ENCODE data around the gene NAPB. TPM values are rescaled to one million over a fixed set of nuclear protein-coding genes. Genes with fewer than 3 reads are reported as not detected.

NAPB gene
- total RNA-seq, 1 experiment from 2014 or later = 9.4 TPM

DNA sequence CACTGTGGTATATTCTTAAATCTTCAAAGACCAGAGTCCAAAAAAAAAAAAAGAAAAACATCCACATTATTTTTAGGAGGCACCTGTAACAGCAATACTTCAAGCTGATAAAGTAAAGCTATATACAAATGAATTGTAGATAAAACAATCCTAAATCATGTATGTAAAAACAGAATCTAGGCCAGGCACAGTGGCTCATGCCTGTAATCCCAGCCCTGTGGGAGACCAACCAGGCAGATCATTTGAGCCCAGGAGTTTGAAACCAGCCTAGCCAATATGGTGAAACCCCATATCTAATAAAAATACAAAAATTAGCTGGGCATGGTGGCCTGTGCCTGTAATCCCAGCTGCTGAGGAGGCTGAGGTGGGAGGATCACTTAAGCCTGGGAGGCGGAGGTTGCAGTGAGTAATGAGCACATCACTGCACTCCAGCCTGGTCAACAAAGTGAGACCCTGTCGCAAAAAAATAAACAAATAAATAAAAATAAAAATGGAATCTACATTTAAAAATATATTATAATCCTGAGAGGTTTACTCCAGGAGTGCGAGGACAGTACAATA is 7.3 kb downstream of the NAPB start:
- no peak for DNase-seq (ENCODE audit: low read depth, low spot score)
- in situ Hi-C loops (cut with HindIII; ENCODE audit: low pct_unique_long_range_greater_than_20kb, low sequenced_read_pairs) = no loop called here

DNA sequence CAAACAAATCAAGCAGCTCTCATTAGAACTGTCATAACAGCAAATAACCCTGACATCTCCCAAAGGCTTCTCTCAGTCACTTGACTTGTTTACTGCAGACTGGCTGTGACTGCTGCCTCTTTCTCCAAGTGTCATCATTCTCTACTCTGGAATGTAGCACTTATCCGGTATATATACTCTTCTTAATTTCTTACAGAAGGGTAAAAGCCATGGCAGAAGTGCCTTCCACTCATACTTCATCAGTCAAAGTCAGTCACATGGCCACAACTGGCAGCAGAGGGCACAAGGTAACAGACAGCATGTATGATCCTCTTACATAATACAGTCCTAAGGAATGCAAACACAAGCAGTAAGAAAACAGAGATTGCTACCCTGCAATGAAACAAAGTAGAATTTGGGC is 9.3 kb downstream of the NAPB start:
- in situ Hi-C loops (cut with HindIII; ENCODE audit: low pct_unique_long_range_greater_than_20kb, low sequenced_read_pairs) = no loop called here
- peak; percentile 50 for DNase-seq (ENCODE audit: low read depth, low spot score)

DNA sequence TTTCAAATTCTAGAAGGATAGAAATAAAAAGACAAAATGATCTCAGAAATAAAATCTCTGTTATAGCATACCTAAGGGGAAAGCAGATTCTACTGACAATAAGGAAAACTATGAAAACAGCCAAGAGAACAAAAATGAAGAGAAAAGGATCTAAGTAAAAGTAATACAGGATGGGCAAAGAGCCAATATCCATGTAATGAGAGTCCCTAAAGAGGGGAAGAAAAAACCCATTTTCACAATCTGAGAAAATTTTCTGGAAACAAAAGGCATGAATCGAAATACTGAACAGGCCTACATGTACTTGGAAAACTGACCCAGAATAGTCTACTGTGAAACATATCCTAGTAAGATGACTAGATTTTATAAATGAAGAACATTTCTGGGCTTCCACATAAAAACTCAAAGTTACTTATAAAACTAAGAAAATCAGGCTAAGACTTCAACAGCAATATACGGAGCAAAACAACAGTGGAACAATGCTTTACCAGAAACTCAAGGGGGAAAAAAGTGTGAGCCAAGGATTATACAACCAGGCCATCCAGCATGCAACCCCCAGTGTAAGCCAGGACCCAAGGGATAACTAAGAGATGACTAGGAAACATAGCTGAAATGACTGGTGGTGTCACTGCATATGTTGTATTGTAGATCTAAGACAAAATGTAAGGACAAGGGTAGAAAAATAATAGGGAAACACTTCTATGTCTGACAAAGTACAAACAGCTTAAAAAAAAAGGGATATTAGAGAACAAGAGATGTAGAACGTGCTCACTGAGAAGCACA is 10.2 kb downstream of the NAPB start:
- in situ Hi-C loops (cut with HindIII; ENCODE audit: low pct_unique_long_range_greater_than_20kb, low sequenced_read_pairs) = no loop called here
- DNase-seq (ENCODE audit: low read depth, low spot score) = no peak

DNA sequence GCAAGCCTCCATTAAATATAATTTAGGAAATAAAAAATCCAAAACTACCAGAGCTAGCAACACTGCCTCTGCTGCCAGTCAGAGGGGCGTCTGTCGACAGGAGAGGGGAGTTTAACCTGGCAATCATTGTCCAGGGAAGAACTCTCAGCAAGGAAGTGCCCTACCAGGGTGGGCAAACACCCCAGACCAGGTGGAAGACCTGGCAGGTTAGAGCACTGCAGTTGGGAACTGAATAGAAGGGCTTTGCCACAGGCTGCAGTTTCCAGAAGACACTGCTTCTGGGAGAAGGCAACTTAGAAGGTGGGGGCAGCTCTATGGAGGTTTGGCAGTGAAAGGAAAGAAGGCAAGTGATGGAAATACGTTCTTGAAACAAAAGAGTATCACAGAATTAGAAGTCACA is 11.5 kb downstream of the NAPB start:
- DNase-seq (ENCODE audit: low read depth, low spot score) = no peak
- in situ Hi-C loops (cut with HindIII; ENCODE audit: low pct_unique_long_range_greater_than_20kb, low sequenced_read_pairs) = no loop called here

DNA sequence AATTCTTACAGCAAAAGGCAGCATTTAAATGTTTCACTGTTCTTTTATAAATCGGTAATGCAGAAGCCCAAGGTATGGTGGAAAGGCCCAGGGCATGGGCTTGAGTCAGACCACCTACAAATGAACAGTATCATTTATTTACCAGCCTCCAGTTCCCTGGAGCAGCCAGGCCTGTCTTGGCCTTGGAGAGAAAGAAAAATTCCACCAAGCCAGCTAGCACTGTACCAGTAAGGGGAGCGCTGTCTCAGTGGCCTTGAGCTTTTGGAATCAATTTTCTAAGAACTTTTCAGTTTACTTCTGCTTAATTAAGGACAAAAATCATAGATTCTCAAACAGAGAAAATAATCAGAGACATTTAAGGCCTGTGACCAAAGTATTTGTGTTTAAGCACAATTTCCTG is 12.3 kb downstream of the NAPB start:
- DNase-seq (ENCODE audit: low read depth, low spot score) = no peak
- in situ Hi-C loops (cut with HindIII; ENCODE audit: low pct_unique_long_range_greater_than_20kb, low sequenced_read_pairs) = no loop called here

DNA sequence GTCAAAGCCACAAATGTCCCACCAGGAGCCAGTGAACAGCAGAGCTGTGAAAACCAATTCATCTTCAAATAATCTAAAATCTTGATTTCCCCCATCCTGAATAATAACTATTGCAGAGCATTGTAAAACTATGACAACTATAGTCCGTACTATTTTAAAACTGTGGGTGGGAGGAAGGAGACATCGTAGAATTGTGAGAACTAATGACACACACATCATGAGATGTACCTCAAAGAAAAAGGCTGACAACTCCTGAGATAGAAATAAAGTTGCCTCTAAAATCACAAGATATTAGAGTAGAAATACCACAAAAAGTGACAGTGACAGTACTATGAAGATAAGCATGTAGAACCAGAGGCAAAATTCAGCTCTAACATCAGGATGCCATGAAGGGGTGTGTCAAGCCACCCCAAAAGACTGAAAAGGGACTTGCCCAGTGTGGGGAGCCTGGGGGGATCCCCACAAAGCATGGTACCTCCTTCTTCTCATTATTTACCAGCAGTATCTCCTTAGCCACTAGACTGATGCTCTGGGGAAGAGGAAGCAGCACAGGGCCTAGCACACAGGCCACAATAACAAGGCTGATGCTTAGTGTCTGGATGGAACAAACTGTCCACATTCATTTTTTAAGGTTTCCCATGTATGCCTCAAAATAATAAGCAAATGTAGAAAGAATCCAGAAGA is 13.4 kb downstream of the NAPB start:
- no peak for DNase-seq (ENCODE audit: low read depth, low spot score)
- in situ Hi-C loops (cut with HindIII; ENCODE audit: low pct_unique_long_range_greater_than_20kb, low sequenced_read_pairs) = no loop called here

DNA sequence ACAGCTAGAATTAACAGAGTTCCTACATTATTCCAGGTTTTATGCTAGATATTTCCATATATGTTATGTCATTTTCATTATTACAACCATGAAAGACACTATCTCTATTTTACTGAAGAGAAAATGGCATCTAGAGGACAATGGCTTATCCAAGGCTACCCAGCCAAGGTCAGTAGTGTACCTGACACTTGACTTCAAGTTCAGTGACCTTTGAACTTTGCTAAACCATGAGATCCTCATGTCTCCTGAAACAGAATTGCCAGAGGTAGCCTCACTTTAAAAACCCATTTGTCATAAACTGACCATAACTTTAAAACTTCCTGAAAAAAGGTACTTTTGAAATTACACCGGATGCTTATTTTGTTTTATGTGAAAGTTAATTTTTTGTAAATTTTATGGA is 14.4 kb downstream of the NAPB start:
- in situ Hi-C loops (cut with HindIII; ENCODE audit: low pct_unique_long_range_greater_than_20kb, low sequenced_read_pairs) = no loop called here
- DNase-seq (ENCODE audit: low read depth, low spot score) = no peak

DNA sequence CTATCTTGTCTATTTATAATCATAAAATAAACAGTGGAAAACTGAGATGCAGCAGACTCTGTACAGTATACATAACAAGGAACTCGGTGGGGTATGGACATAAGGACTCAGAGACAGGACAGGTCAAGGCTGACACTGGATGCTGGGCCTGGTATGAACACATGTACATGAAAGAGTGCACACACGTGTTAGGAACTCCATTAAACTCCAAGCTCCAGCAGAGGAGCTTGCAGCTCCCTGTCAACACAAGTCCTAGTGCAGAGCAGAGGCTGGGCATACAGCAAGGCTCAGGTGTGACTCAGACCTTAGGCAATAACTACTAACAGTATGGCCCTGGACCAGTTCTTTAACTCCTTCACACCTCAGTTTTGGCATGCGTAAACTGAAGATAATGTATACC is 17.1 kb downstream of the NAPB start:
- DNase-seq (ENCODE audit: low read depth, low spot score) = no peak
- in situ Hi-C loops (cut with HindIII; ENCODE audit: low pct_unique_long_range_greater_than_20kb, low sequenced_read_pairs) = no loop called here

DNA sequence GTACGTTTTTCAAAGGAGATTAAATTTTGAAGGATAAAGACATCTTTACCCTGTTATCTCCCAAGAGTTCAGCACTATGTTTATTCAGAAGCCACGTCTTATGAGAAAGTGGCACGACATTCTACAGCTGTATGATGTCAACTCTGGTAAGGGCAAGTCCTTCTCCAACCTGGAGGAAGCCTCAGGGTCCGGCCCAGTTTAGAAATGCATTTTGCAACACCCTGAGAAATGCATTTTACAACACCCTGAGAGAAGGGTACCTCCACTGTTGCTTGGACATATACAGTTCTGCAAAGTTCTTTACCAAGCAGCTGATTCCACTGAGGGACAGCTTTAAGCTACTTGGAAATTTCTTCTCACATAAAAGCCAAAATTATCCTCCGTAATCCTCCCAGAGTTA is 17.5 kb downstream of the NAPB start:
- DNase-seq (ENCODE audit: low read depth, low spot score) = no peak
- in situ Hi-C loops (cut with HindIII; ENCODE audit: low pct_unique_long_range_greater_than_20kb, low sequenced_read_pairs) = no loop called here

DNA sequence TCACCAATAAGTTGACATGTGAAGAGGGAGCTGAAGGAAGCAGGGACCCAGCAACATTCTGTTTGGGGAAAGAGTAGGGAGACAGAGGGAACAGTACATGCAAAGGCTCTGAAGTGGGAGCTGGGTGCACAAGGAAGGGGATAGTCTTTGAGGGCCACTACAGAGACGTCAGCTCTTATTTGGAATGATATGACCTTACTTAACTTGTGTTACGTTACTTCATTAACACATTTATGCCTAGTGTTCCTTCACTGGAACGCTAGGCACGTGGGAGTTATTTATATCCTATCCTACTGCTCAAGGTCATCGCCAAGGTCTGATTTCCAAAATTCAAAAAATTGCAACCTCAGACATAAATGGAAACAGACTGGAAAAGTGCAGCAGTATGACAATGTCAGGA is 20.2 kb downstream of the NAPB start:
- DNase-seq (ENCODE audit: low read depth, low spot score) = no peak
- in situ Hi-C loops (cut with HindIII; ENCODE audit: low pct_unique_long_range_greater_than_20kb, low sequenced_read_pairs) = no loop called here

DNA sequence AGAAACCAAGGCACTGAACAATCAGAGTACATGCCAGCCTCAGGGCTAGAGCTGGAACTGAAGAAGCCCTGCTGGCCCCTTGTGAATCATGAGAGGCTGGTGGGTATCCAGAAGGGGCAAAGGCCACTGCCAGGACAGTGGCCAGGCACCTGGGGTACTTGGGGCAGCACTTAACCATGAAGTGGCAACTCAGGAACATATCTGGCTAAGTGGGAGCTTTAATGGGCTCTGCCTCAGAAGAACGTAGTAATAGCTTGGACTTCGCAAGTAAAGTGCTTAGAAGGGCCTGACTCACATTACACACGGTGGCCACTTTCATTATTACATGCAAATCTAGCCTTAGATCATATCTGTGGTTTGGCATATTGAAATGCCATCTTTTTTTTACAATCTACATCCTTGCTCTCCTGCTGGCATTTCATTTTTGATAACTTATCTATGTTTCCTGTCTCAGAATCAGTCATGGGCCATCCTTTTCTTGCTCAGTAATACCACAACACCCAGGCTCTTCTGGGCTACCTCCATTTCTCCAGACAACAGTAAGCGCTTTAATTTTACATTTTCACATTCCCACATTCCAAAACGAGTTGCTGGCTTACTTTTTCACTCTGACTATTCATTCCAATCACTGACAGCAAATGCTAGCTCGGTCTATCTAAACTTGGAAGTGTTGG is 21.6 kb downstream of the NAPB start:
- in situ Hi-C loops (cut with HindIII; ENCODE audit: low pct_unique_long_range_greater_than_20kb, low sequenced_read_pairs) = no loop called here
- no peak for DNase-seq (ENCODE audit: low read depth, low spot score)

DNA sequence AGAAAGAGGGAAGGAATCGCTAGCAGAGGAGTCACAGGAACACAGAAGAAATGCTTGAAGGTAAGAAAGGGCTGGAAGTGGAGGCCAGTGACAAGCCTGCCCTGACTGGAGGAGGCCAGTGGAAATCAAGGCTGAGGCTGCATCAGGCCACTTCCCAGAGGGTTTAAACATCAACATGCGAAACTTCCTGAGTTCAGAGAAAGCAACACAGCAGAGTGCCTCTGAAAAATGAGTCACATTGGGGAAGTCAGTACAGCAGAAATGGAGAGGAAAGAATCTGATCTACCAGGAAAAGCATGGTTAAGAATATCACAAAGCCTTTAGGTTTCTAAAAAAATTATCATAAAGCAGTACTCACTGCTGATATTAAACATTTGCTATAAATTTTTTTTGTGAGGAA is 23.3 kb downstream of the NAPB start:
- in situ Hi-C loops (cut with HindIII; ENCODE audit: low pct_unique_long_range_greater_than_20kb, low sequenced_read_pairs) = no loop called here
- DNase-seq (ENCODE audit: low read depth, low spot score) = no peak

DNA sequence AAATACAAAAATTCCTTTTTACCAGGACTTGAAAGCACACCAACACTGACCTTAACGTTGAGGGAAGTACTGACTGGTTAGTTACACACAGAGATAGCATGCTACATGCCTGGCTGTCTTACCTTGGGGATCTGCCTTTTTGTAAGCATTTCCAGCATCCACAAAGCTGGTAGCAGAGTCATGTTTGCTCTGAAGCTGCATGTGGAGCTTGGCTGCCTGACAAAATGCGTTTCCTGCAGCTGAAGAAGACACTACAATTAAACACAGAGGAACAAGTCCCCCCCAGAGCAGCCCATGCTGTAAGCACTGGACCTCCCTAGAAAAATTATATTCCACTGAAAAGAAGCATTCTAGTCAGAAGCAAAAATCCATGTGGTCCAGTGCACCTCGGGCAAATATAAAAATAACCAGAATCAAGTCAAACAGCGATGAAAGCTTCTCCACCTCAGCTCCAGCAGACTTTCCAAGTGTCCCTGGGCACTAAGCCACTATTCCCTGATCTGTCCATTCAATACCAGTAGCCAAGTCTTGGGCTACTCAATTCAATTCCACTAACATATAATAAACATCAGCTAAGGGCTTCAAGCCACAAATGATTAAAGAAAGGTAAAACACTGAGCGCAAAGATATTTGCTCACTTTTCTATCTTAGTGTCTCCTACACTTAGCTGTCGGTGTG is 24.2 kb downstream of the NAPB start:
- in situ Hi-C loops (cut with HindIII; ENCODE audit: low pct_unique_long_range_greater_than_20kb, low sequenced_read_pairs) = no loop called here
- DNase-seq (ENCODE audit: low read depth, low spot score) = no peak

DNA sequence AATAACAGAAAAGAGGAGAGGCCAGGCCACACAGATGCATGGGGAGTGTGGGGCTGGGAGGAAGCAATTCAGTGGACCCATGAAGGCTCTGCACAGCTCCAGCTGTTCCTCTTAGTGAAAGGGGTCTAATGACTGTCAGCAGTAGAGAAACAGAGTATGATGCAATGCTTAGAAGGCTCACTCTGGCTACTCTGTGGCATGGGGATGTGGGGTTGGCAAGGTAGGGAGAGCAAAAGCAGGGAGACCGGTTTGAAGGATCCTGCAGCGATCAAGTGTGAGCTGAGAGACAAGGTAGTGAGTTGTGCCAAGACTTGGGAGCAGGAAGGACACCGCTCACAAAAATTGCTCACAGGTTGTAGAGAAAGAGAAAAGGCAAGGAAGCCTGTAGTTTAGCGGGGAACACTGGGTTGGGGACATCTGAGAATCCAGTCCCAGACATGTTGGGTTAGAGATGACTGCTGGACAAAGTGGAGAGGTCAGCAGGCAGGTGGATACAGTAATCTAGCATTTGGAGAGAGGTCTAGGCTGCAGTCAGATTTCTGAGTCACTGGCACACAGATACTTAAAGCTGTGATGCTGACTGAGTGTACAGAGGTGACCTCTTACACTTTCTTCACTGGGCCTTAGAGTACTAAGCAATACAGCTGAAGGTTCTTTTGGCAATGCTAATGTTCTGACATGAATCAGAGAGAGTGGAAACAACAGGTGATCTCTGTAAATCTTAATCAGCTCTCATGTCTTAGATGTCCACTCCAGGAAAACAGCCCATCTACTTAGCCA is 27.1 kb downstream of the NAPB start:
- no peak for DNase-seq (ENCODE audit: low read depth, low spot score)
- in situ Hi-C loops (cut with HindIII; ENCODE audit: low pct_unique_long_range_greater_than_20kb, low sequenced_read_pairs) = no loop called here

DNA sequence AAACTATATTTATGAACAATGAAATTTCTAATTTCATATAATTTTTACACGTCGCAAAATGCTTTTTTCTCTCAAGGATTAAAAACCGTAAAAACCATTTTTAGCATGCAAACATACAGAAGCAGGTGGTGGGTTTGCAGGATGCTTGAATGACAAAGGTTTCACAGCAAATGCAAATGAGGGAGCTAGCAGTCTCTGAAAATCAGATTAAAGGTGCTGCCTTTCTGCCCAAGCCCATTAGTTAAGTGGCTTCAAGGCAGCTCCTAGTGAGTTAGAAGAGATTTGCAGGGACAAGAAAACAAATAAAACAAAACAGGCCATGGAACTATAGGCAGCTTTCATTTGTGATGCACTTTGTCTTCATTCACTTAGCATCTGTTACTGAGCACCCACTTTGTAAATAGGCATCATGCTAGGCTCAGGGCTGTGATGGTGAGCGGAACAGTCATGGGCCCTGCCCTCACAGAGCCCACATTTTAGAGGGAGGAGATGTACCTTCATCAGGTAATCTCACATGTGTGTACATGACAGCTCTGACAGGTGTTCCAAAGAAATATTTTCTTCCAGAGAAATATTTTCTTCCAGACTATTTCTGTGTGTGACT is 29.5 kb downstream of the NAPB start:
- in situ Hi-C loops (cut with HindIII; ENCODE audit: low pct_unique_long_range_greater_than_20kb, low sequenced_read_pairs) = no loop called here

DNA sequence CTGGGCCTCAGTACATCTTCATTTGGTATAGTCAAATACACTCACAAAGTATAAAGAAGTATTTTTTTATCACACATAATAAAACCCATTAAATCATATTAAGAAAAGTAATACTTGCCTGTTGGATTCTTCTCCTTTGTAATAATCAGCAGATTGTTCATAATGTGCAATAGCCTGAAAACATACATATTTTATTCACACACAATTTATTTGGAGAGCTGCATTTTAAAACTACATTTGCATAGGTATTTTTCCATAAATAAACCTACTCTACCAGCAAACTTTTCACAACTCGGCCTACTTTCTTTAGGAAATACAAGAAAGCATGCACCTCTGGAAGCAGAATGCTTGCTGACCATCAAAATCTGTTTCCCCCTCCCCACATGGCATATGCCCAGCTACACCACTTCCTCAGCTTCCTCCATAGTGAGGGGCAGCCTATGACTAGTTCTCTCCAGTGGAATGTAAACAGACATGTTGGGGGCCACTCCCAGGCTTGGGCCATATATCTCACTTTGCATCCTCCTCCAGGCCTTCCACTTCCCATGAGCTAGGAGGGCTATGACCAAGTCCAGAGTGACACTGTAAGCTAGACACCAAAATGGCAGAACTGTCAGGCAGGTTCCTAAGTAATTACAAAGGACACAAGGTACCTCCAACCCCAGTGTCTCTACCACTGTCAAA is 31.1 kb downstream of the NAPB start:
- no peak for DNase-seq (ENCODE audit: low read depth, low spot score)
- in situ Hi-C loops (cut with HindIII; ENCODE audit: low pct_unique_long_range_greater_than_20kb, low sequenced_read_pairs) = no loop called here

More for the DNA sequence above, 29.5 kb downstream of the NAPB start:
- no peak for DNase-seq (ENCODE audit: low read depth, low spot score)

DNA sequence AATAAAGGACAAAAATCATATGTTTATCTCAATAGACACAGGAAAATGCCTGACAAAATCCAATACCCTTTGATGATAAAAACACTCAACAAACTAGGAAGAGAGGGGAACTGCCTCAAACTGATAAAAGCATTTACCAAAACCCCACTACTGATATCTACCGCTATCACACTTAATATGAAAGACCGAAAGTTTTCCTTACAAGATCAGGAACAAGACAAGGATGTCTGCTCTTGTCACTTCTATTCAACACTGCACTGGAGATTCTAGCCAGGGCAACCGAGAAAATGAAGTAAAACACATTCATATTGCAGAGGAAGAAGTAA is 34.2 kb downstream of the NAPB start:
- DNase-seq (ENCODE audit: low read depth, low spot score) = no peak
- in situ Hi-C loops (cut with HindIII; ENCODE audit: low pct_unique_long_range_greater_than_20kb, low sequenced_read_pairs) = no loop called here

All from SK-MEL-5 (cell line).